ENCODE measurements around the gene MIPEP. TPM values are rescaled to one million over a fixed set of nuclear protein-coding genes. Genes with fewer than 3 reads are reported as not detected.

The MIPEP gene
- total and polyA plus RNA-seq, 12 donors, result 13.9 to 28.6 (median 20.7) TPM

GRCh38 chr13:23866420-23867026 lies 22.7 kb downstream of the MIPEP start:
- intact Hi-C loops (cut with DNase I), result loop anchor here in 1 of 2 donors (5.0 kb wide), 1 partner anchor 399 kb away; no protein-coding TSS in a partner anchor
- H3K9me3 ChIP-seq (replicated peaks in 1 of 3), result no peaks in the 10 kb centered on the region
- WGBS, 4 donors, result 89 to 96% (median 92%) methylated on average over 9 of the region's 9 CpGs
- no peaks in the 10 kb centered on the region for H3K27me3 ChIP-seq
- DNase-seq, result no peak
- H3K4me3 ChIP-seq, result no peak overlapping the region
- no peaks in the 10 kb centered on the region for H3K4me1 ChIP-seq (replicated peaks in 1 of 2)
- TF ChIP-seq POLR2A (IDR thresholded peaks at IDR 0.05) (no peak), CTCF (IDR thresholded peaks at IDR 0.05) (no peak)
- H3K36me3 ChIP-seq (replicated peaks in 1 of 2), result no peaks in the 10 kb centered on the region
- no peak overlapping the region for H3K27ac ChIP-seq

GRCh38 chr13:23865906-23866305 lies 23.3 kb downstream of the MIPEP start:
- intact Hi-C loops (cut with DNase I), result loop anchor here in 1 of 2 donors (5.0 kb wide), 1 partner anchor 399 kb away; no protein-coding TSS in a partner anchor
- Histone ChIP-seq H3K4me1 (replicated peaks in 1 of 2) (no peaks in the 10 kb centered on the region), H3K27me3 (no peaks in the 10 kb centered on the region), H3K9me3 (replicated peaks in 1 of 3) (no peaks in the 10 kb centered on the region), H3K27ac (no peak overlapping the region), H3K36me3 (replicated peaks in 1 of 2) (no peaks in the 10 kb centered on the region), H3K4me3 (no peak overlapping the region)
- WGBS, 4 donors, result 87 to 94% (median 90%) methylated on average over 7 of the region's 7 CpGs
- DNase-seq, result no peak
- TF ChIP-seq POLR2A (IDR thresholded peaks at IDR 0.05), result no peak
- no peak for TF ChIP-seq CTCF (IDR thresholded peaks at IDR 0.05)

GRCh38 chr13:23865026-23865425 lies 24.2 kb downstream of the MIPEP start:
- no peak for TF ChIP-seq POLR2A (IDR thresholded peaks at IDR 0.05)
- TF ChIP-seq CTCF (IDR thresholded peaks at IDR 0.05), result no peak
- Histone ChIP-seq H3K27ac (no peak overlapping the region), H3K4me3 (no peak overlapping the region), H3K4me1 (replicated peaks in 1 of 2) (no peaks in the 10 kb centered on the region), H3K36me3 (replicated peaks in 1 of 2) (no peaks in the 10 kb centered on the region), H3K27me3 (no peaks in the 10 kb centered on the region), H3K9me3 (replicated peaks in 1 of 3) (no peaks in the 10 kb centered on the region)
- intact Hi-C loops (cut with DNase I), result loop anchor here in 1 of 2 donors (5.0 kb wide), 1 partner anchor 398 kb away; no protein-coding TSS in a partner anchor
- DNase-seq, result no peak
- 58 to 89% (median 79%) methylated on average over 1 of the region's 1 CpG for WGBS, 4 donors

- Histone ChIP-seq H3K4me3 (no peak overlapping the region), H3K4me1 (replicated peaks in 1 of 2) (no peaks in the 10 kb centered on the region), H3K27ac (no peak overlapping the region), H3K36me3 (replicated peaks in 1 of 2) (no peaks in the 10 kb centered on the region), H3K27me3 (no peaks in the 10 kb centered on the region), H3K9me3 (replicated peaks in 1 of 3) (no peaks in the 10 kb centered on the region)
- no peak for DNase-seq
- WGBS, 4 donors, result 91 to 97% (median 94%) methylated on average over 2 of the region's 2 CpGs
- intact Hi-C loops (cut with DNase I), result no loop called here
- TF ChIP-seq POLR2A (IDR thresholded peaks at IDR 0.05) (no peak), CTCF (IDR thresholded peaks at IDR 0.05) (no peak)
Observed at GRCh38 chr13:23861310-23861709, 27.9 kb downstream of the MIPEP start.

Data from adrenal gland (tissue), 12 donors.